SKM-1 treated with dmso at 0.1 percent for 144 hours (cell line): ENCODE results near the gene TSSK2.

ENCODE experiments used
- DNase-seq: peaks from one replicate; lab custom pipeline; 2025; ENCODE audit not compliant: unreplicated experiment; lab: John Stamatoyannopoulos, UW

The TSSK2 gene

GRCh38 chr22:19122752-19123492 is 8.2 kb upstream of the TSSK2 start:
- peak; percentile 34 for DNase-seq

- no peak for DNase-seq
Measured at GRCh38 chr22:19123936-19124335, 7.2 kb upstream of the TSSK2 start.

- no peak for DNase-seq
Measured at GRCh38 chr22:19124377-19124776, 6.7 kb upstream of the TSSK2 start.

- no peak for DNase-seq
Measured at GRCh38 chr22:19125011-19125410, 6.1 kb upstream of the TSSK2 start.

- DNase-seq = no peak
Measured at GRCh38 chr22:19125474-19126308, 5.4 kb upstream of the TSSK2 start.

- no peak for DNase-seq
Measured at GRCh38 chr22:19126309-19127273, 4.5 kb upstream of the TSSK2 start.

GRCh38 chr22:19127329-19128008 is 3.6 kb upstream of the TSSK2 start:
- DNase-seq = no peak

GRCh38 chr22:19128009-19128401 is 3.1 kb upstream of the TSSK2 start:
- no peak for DNase-seq

- DNase-seq = no peak
Measured at GRCh38 chr22:19128946-19129727, 2.0 kb upstream of the TSSK2 start.

GRCh38 chr22:19129871-19130270 is 1.2 kb upstream of the TSSK2 start:
- no peak for DNase-seq

- no peak for DNase-seq
Measured at GRCh38 chr22:19131685-19132015, 542 bp downstream of the TSSK2 start.

GRCh38 chr22:19132153-19132552 is 1.0 kb downstream of the TSSK2 start:
- DNase-seq = no peak

GRCh38 chr22:19132693-19133400 is 1.7 kb downstream of the TSSK2 start:
- DNase-seq = no peak

GRCh38 chr22:19133561-19133960 is 2.5 kb downstream of the TSSK2 start:
- DNase-seq = no peak

GRCh38 chr22:19134176-19134831 is 3.2 kb downstream of the TSSK2 start:
- DNase-seq = no peak

GRCh38 chr22:19134874-19135273 is 3.8 kb downstream of the TSSK2 start:
- no peak for DNase-seq

GRCh38 chr22:19136915-19137314 is 5.8 kb downstream of the TSSK2 start:
- DNase-seq = no peak

GRCh38 chr22:19137384-19138216 is 6.5 kb downstream of the TSSK2 start:
- no peak for DNase-seq
